ENCODE results near the gene MARS1.
"Not testable (repeated sequence)": the region's sequence is repeated elsewhere in the genome, so short reads cannot be mapped to it uniquely, and the experiment has no call there.

Gene MARS1

GRCh38 chr12:57490126-57490525 is 2.3 kb downstream of the MARS1 start:
- Histone ChIP-seq H3K27ac (no peak overlapping the region; the same call in 1 of the 2 replicates), H3K36me3 (ENCODE audit: insufficient read depth, low read length) (peaks cover 50% of the 10 kb centered on the region), H3K4me3 (no peak overlapping the region), H3K9ac (ENCODE audit: insufficient read length) (no peak overlapping the region), H3K9me3 (ENCODE audit: low read depth, low read length) (no peaks in the 10 kb centered on the region)
- TF ChIP-seq POLR2AphosphoS5 (IDR thresholded peaks at IDR 0.05; ENCODE audit: borderline replicate concordance, low read depth, low read length) = no peak
- no peak for TF ChIP-seq EZH2 (IDR thresholded peaks at IDR 0.05)
- no peak for TF ChIP-seq FOXP2 (optimal IDR thresholded peaks at IDR 0.05; ENCODE audit: control extremely low read depth, extremely low read length, insufficient read depth)
- DNase-seq (ENCODE audit: low read depth, low spot score) = no peak

GRCh38 chr12:57491393-57492280 is 3.8 kb downstream of the MARS1 start:
- Histone ChIP-seq H3K9ac (ENCODE audit: insufficient read length) (no peak overlapping the region), H3K4me3 (no peak overlapping the region), H3K36me3 (ENCODE audit: insufficient read depth, low read length) (peaks cover 59% of the 10 kb centered on the region), H3K9me3 (ENCODE audit: low read depth, low read length) (no peaks in the 10 kb centered on the region), H3K27ac (no peak overlapping the region)
- no peak for DNase-seq (ENCODE audit: low read depth, low spot score)
- no peak for TF ChIP-seq POLR2AphosphoS5 (IDR thresholded peaks at IDR 0.05; ENCODE audit: borderline replicate concordance, low read depth, low read length)
- no peak for TF ChIP-seq EZH2 (IDR thresholded peaks at IDR 0.05)
- TF ChIP-seq FOXP2 (optimal IDR thresholded peaks at IDR 0.05; ENCODE audit: control extremely low read depth, extremely low read length, insufficient read depth) = no peak

GRCh38 chr12:57495051-57495701 is 7.3 kb downstream of the MARS1 start:
- DNase-seq (ENCODE audit: low read depth, low spot score); H3K9ac ChIP-seq (ENCODE audit: insufficient read length); H3K27ac ChIP-seq; H3K9me3 ChIP-seq (ENCODE audit: low read depth, low read length); H3K4me3 ChIP-seq: not testable (repeated sequence)
- H3K36me3 ChIP-seq (ENCODE audit: insufficient read depth, low read length) = peaks cover 72% of the 10 kb centered on the region

- no peak for DNase-seq (ENCODE audit: low read depth, low spot score)
- Histone ChIP-seq H3K9ac (ENCODE audit: insufficient read length) (no peak overlapping the region), H3K4me3 (no peak overlapping the region), H3K36me3 (ENCODE audit: insufficient read depth, low read length) (peaks cover 72% of the 10 kb centered on the region), H3K9me3 (ENCODE audit: low read depth, low read length) (no peaks in the 10 kb centered on the region), H3K27ac (no peak overlapping the region)
- TF ChIP-seq POLR2AphosphoS5 (IDR thresholded peaks at IDR 0.05; ENCODE audit: borderline replicate concordance, low read depth, low read length) (peak; percentile 30; the same call in 1 of the 2 replicates), FOXP2 (optimal IDR thresholded peaks at IDR 0.05; ENCODE audit: control extremely low read depth, extremely low read length, insufficient read depth) (no peak)
These were observed 9.0 kb downstream of the MARS1 start for GRCh38 chr12:57496822-57497221.

GRCh38 chr12:57497223-57498131 is 9.6 kb downstream of the MARS1 start:
- TF ChIP-seq EZH2 (IDR thresholded peaks at IDR 0.05) = no peak
- no peak for TF ChIP-seq FOXP2 (optimal IDR thresholded peaks at IDR 0.05; ENCODE audit: control extremely low read depth, extremely low read length, insufficient read depth)
- TF ChIP-seq POLR2AphosphoS5 (IDR thresholded peaks at IDR 0.05; ENCODE audit: borderline replicate concordance, low read depth, low read length) = no peak
- Histone ChIP-seq H3K27ac (no peak overlapping the region), H3K36me3 (ENCODE audit: insufficient read depth, low read length) (peaks cover 73% of the 10 kb centered on the region), H3K9me3 (ENCODE audit: low read depth, low read length) (no peaks in the 10 kb centered on the region), H3K9ac (ENCODE audit: insufficient read length) (no peak overlapping the region), H3K4me3 (no peak overlapping the region)
- DNase-seq (ENCODE audit: low read depth, low spot score) = no peak

GRCh38 chr12:57498132-57498502 is 10.2 kb downstream of the MARS1 start:
- H3K9ac ChIP-seq (ENCODE audit: insufficient read length) = no peak overlapping the region
- DNase-seq (ENCODE audit: low read depth, low spot score) = no peak
- peaks cover 74% of the 10 kb centered on the region for H3K36me3 ChIP-seq (ENCODE audit: insufficient read depth, low read length)
- no peak overlapping the region for H3K27ac ChIP-seq
- TF ChIP-seq FOXP2 (optimal IDR thresholded peaks at IDR 0.05; ENCODE audit: control extremely low read depth, extremely low read length, insufficient read depth) (no peak), POLR2AphosphoS5 (IDR thresholded peaks at IDR 0.05; ENCODE audit: borderline replicate concordance, low read depth, low read length) (no peak), EZH2 (IDR thresholded peaks at IDR 0.05) (no peak)
- H3K4me3 ChIP-seq = no peak overlapping the region
- no peaks in the 10 kb centered on the region for H3K9me3 ChIP-seq (ENCODE audit: low read depth, low read length)

GRCh38 chr12:57498571-57498970 is 10.7 kb downstream of the MARS1 start:
- Histone ChIP-seq H3K9ac (ENCODE audit: insufficient read length) (no peak overlapping the region), H3K9me3 (ENCODE audit: low read depth, low read length) (no peaks in the 10 kb centered on the region), H3K4me3 (no peak overlapping the region), H3K27ac (no peak overlapping the region), H3K36me3 (ENCODE audit: insufficient read depth, low read length) (peaks cover 78% of the 10 kb centered on the region)
- no peak for DNase-seq (ENCODE audit: low read depth, low spot score)
- no peak for TF ChIP-seq EZH2 (IDR thresholded peaks at IDR 0.05)
- no peak for TF ChIP-seq POLR2AphosphoS5 (IDR thresholded peaks at IDR 0.05; ENCODE audit: borderline replicate concordance, low read depth, low read length)
- no peak for TF ChIP-seq FOXP2 (optimal IDR thresholded peaks at IDR 0.05; ENCODE audit: control extremely low read depth, extremely low read length, insufficient read depth)

- peaks cover 90% of the 10 kb centered on the region for H3K36me3 ChIP-seq (ENCODE audit: insufficient read depth, low read length)
These were observed 12.3 kb downstream of the MARS1 start for GRCh38 chr12:57500213-57500612.

GRCh38 chr12:57502311-57502969 is 14.6 kb downstream of the MARS1 start:
- H3K36me3 ChIP-seq (ENCODE audit: insufficient read depth, low read length) = peaks cover 87% of the 10 kb centered on the region
- DNase-seq (ENCODE audit: low read depth, low spot score); H3K9me3 ChIP-seq (ENCODE audit: low read depth, low read length); H3K27ac ChIP-seq; H3K4me3 ChIP-seq; H3K9ac ChIP-seq (ENCODE audit: insufficient read length): not testable (repeated sequence)

More at GRCh38 chr12:57500213-57500612, 12.3 kb downstream of the MARS1 start:
- H3K9ac ChIP-seq (ENCODE audit: insufficient read length) = no peak overlapping the region
- H3K9me3 ChIP-seq (ENCODE audit: low read depth, low read length) = no peaks in the 10 kb centered on the region
- H3K27ac ChIP-seq = no peak overlapping the region
- TF ChIP-seq EZH2 (IDR thresholded peaks at IDR 0.05) = no peak
- TF ChIP-seq POLR2AphosphoS5 (IDR thresholded peaks at IDR 0.05; ENCODE audit: borderline replicate concordance, low read depth, low read length) = no peak
- no peak for TF ChIP-seq FOXP2 (optimal IDR thresholded peaks at IDR 0.05; ENCODE audit: control extremely low read depth, extremely low read length, insufficient read depth)
- no peak for DNase-seq (ENCODE audit: low read depth, low spot score)
- no peak overlapping the region for H3K4me3 ChIP-seq

- not testable (repeated sequence) for DNase-seq (ENCODE audit: low read depth, low spot score); H3K27ac ChIP-seq; H3K4me3 ChIP-seq; H3K9me3 ChIP-seq (ENCODE audit: low read depth, low read length); H3K9ac ChIP-seq (ENCODE audit: insufficient read length)
- H3K36me3 ChIP-seq (ENCODE audit: insufficient read depth, low read length) = peaks cover 80% of the 10 kb centered on the region
These were observed 18.7 kb downstream of the MARS1 start for GRCh38 chr12:57506541-57506940.

GRCh38 chr12:57507796-57508195 is 19.9 kb downstream of the MARS1 start:
- DNase-seq (ENCODE audit: low read depth, low spot score); H3K9ac ChIP-seq (ENCODE audit: insufficient read length); H3K9me3 ChIP-seq (ENCODE audit: low read depth, low read length); H3K27ac ChIP-seq; H3K4me3 ChIP-seq: not testable (repeated sequence)
- peaks cover 80% of the 10 kb centered on the region for H3K36me3 ChIP-seq (ENCODE audit: insufficient read depth, low read length)

Data from SK-N-MC (cell line).